Activated B cell treated with CpG ODN at 0.5 μM for 24 hours (primary cell): Measurements from ENCODE around the gene R3HDM2. TPM values are rescaled to one million over a fixed set of nuclear protein-coding genes. Genes with fewer than 3 reads are reported as not detected.

Experiments
- ATAC-seq: fragments of 200-7000 bp; cut with Tn5 transposase; one replicate; pipeline ENCODE4 v1.10.0; 2021; ENCODE audit warnings: low read depth, mild to moderate bottlenecking, moderate library complexity
- CTCF ChIA-PET: fragments of 350-600 bp; sonication (Branson Sonifier 250); formaldehyde crosslinking; loops from one replicate; lab custom pipeline; 2021; ENCODE audit warnings: antibody characterized with exemption; lab: Charles Lee
- POLR2A ChIA-PET: fragments of 350-600 bp; sonication (Branson Sonifier 250); formaldehyde crosslinking; loops from one replicate; lab custom pipeline; 2021; ENCODE audit warnings: antibody characterized with exemption; lab: Charles Lee
- DNase-seq: peaks from one replicate; pipeline ENCODE4 v3.0.0; 2022
- H3K27ac Mint-ChIP-seq: one replicate; pipeline ENCODE4 v1.8.0; 2020; ENCODE audit warnings: mixed read lengths
- H3K27me3 Mint-ChIP-seq: one replicate; pipeline ENCODE4 v1.8.0; 2021; ENCODE audit warnings: mixed read lengths
- H3K36me3 Mint-ChIP-seq: one replicate; pipeline ENCODE4 v1.8.0; 2021; ENCODE audit warnings: low read depth, mixed read lengths
- H3K4me1 Mint-ChIP-seq: one replicate; pipeline ENCODE4 v1.8.0; 2021; ENCODE audit warnings: mixed read lengths
- H3K4me3 Mint-ChIP-seq: one replicate; pipeline ENCODE4 v1.8.0; 2020; ENCODE audit warnings: mild to moderate bottlenecking, mixed read lengths
- H3K9me3 Mint-ChIP-seq: one replicate; pipeline ENCODE4 v1.8.0; 2020; ENCODE audit warnings: mixed read lengths
- CTCF ChIP-seq: fragments of 200-600 bp; IDR thresholded peaks from one replicate; pipeline ENCODE4 v1.8.0; 2022; ENCODE audit warnings: antibody characterized with exemption, mild to moderate bottlenecking
- intact Hi-C: fragments of 100-400 bp; cut with micrococcal nuclease; formaldehyde crosslinking; loops from one replicate; pipeline ENCODE4 v1.15.1; 2024
- total RNA-seq: library from RNA; stranded (reverse); gene quantifications from 2 replicates; pipeline ENCODE4 v1.2.3, GENCODE V29; 2022

The R3HDM2 gene
- total RNA-seq, 1 donor from 2014 or later = 75.6 TPM

GRCh38 chr12:57227315-57228115, 203.3 kb downstream of the R3HDM2 start:
- no peak for ATAC-seq
- peaks cover 16% of the 10 kb centered on the region for H3K27me3 Mint-ChIP-seq
- no peaks in the 10 kb centered on the region for H3K9me3 Mint-ChIP-seq
- peak overlapping the region; percentile 59 for H3K4me3 Mint-ChIP-seq
- no peak for TF ChIP-seq CTCF
- H3K27ac Mint-ChIP-seq = peak overlapping the region; percentile 61
- peaks cover 78% of the 10 kb centered on the region for H3K4me1 Mint-ChIP-seq
- intact Hi-C loops = loop anchor here (10.0 kb wide), 1 partner anchor 397 kb away; no protein-coding TSS in a partner anchor
- H3K36me3 Mint-ChIP-seq = peaks cover 31% of the 10 kb centered on the region
- ChIA-PET CTCF (interaction anchor here (1.1 to 20.9 kb wide), 4 partner anchors 11 to 231 kb away, joined by 3 to 390 read pairs (median 60); partner anchors contain the start of genes GLI1 and NXPH4), POLR2A (interaction anchor here (0.8 to 10.6 kb wide), 5 partner anchors 11 to 203 kb away, joined by 3 to 268 read pairs (median 5); partner anchors contain the start of genes NXPH4 and STAT6)
- no peak for DNase-seq

- no peaks in the 10 kb centered on the region for H3K9me3 Mint-ChIP-seq
- ATAC-seq (no peak), DNase-seq (no peak)
- peak overlapping the region; percentile 15 for H3K27ac Mint-ChIP-seq
- intact Hi-C loops = loop anchor here (1.0 to 10.0 kb wide), 2 partner anchors 8 to 398 kb away; no protein-coding TSS in a partner anchor
- H3K4me1 Mint-ChIP-seq = peaks cover 77% of the 10 kb centered on the region
- TF ChIP-seq CTCF = no peak
- H3K4me3 Mint-ChIP-seq = peak overlapping the region; percentile 73
- CTCF ChIA-PET = interaction anchor here (1.1 to 20.9 kb wide), 4 partner anchors 11 to 232 kb away, joined by 3 to 390 read pairs (median 60); partner anchors contain the start of genes GLI1 and NXPH4
- POLR2A ChIA-PET = interaction anchor here (0.7 to 10.6 kb wide), 8 partner anchors 11 to 1364 kb away, joined by 3 to 268 read pairs (median 4); partner anchors contain the start of genes NXPH4 and STAT6
- H3K27me3 Mint-ChIP-seq = peaks cover 21% of the 10 kb centered on the region
- H3K36me3 Mint-ChIP-seq = peaks cover 24% of the 10 kb centered on the region
Observed at GRCh38 chr12:57226588-57227314, 204.1 kb downstream of the R3HDM2 start.

GRCh38 chr12:57225680-57226210, 205.1 kb downstream of the R3HDM2 start:
- H3K4me3 Mint-ChIP-seq = peak overlapping the region; percentile 66
- DNase-seq (no peak), ATAC-seq (no peak)
- intact Hi-C loops = loop anchor here (1.0 to 10.0 kb wide), 4 partner anchors 8 to 399 kb away; no protein-coding TSS in a partner anchor
- no peak for TF ChIP-seq CTCF
- H3K27ac Mint-ChIP-seq = peak overlapping the region; percentile 68
- H3K4me1 Mint-ChIP-seq = peaks cover 76% of the 10 kb centered on the region
- H3K9me3 Mint-ChIP-seq = no peaks in the 10 kb centered on the region
- peaks cover 15% of the 10 kb centered on the region for H3K36me3 Mint-ChIP-seq
- ChIA-PET CTCF (interaction anchor here (2.1 to 20.9 kb wide), 3 partner anchors 10 to 233 kb away, joined by 6 to 390 read pairs (median 113); partner anchors contain the start of genes GLI1 and NXPH4), POLR2A (interaction anchor here (0.7 to 10.6 kb wide), 3 partner anchors 10 to 1363 kb away, joined by 3 to 268 read pairs (median 10); partner anchors contain the start of gene NXPH4)
- peaks cover 31% of the 10 kb centered on the region for H3K27me3 Mint-ChIP-seq

GRCh38 chr12:57224973-57225679, 205.7 kb downstream of the R3HDM2 start:
- intact Hi-C loops = loop anchor here (1.0 to 10.0 kb wide), 3 partner anchors 8 to 400 kb away; no protein-coding TSS in a partner anchor
- DNase-seq = peak; percentile 64
- H3K27me3 Mint-ChIP-seq = peaks cover 34% of the 10 kb centered on the region

More at GRCh38 chr12:57224973-57225679, 205.7 kb downstream of the R3HDM2 start:
- CTCF ChIA-PET = interaction anchor here (0.8 to 20.9 kb wide), 4 partner anchors 9 to 114 kb away, joined by 3 to 390 read pairs (median 64); partner anchors contain the start of genes NXPH4 and STAT6
- H3K4me1 Mint-ChIP-seq = peaks cover 73% of the 10 kb centered on the region
- peak overlapping the region; percentile 68 for H3K27ac Mint-ChIP-seq
- peak overlapping the region; percentile 66 for H3K4me3 Mint-ChIP-seq
- ATAC-seq = peak; percentile 43
- H3K36me3 Mint-ChIP-seq = peaks cover 9% of the 10 kb centered on the region
- no peak for TF ChIP-seq CTCF
- no peaks in the 10 kb centered on the region for H3K9me3 Mint-ChIP-seq
- POLR2A ChIA-PET = interaction anchor here (0.9 to 10.6 kb wide), 4 partner anchors 9 to 500 kb away, joined by 3 to 268 read pairs (median 6); partner anchors contain the start of genes NACA and NXPH4
